C4-2B (cell line): ENCODE measurements around the gene TAF4B.

Experiments used
- CTCF ChIP-seq: fragments of 450-650 bp; conservative IDR thresholded peaks from 2 replicates; pipeline ENCODE4 v1.5.1; 2017; ENCODE audit warnings: mild to moderate bottlenecking
- ZFX ChIP-seq: fragments of 450-650 bp; IDR thresholded peaks from 2 replicates; pipeline ENCODE4 v1.6.1; 2017

GRCh38 chr18:26415631-26416030 is 189.4 kb downstream of the TAF4B start:
- TF ChIP-seq CTCF (no peak), ZFX (no peak)
